ENCODE measurements around the gene NMT2. TPM values are rescaled to one million over a fixed set of nuclear protein-coding genes. Genes with fewer than 3 reads are reported as not detected.
A peak's percentile ranks its signal among the peaks of the same experiment; 100 is the strongest.
"Not testable (repeated sequence)": the region's sequence is repeated elsewhere in the genome, so short reads cannot be mapped to it uniquely, and the experiment has no call there.

NMT2 gene
- total RNA-seq (2014; rRNA removed) = 44.8 and 50.3 TPM in 2 replicates
- polyA plus RNA-seq (2012) = 31.1 TPM

DNA sequence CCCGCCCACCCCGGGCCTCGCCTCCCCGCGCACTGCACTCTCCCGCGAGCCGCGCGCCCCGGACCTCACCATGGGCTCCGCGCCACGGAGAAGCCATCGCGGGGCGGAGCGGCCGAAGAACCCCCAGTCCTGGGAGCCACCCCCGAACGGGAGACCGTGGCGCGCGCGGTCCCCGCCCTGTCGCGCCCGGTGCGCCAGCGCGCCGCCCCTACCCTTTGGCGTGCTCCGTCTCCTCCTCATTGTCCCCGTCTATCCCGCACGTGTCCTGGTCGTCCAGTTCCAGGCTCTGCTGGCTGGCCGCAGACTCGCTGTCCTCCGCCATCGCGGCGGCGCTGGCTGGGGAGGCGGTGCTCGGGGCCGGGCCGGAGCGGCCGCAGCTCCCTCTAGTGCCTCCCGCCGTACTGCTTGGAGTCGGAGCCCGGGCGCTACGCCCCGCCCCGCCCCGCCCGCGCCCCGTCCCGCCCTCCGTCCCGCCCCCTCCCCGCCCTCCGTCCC lies at the start of gene NMT2:
Gene NMT2 (minus strand): TSS at position 403 of the 495 bp plus-strand sequence. CDS start 81 bp downstream, at position 322.
- DNase-seq (ENCODE audit: low read depth) = peak; percentile 79

DNA sequence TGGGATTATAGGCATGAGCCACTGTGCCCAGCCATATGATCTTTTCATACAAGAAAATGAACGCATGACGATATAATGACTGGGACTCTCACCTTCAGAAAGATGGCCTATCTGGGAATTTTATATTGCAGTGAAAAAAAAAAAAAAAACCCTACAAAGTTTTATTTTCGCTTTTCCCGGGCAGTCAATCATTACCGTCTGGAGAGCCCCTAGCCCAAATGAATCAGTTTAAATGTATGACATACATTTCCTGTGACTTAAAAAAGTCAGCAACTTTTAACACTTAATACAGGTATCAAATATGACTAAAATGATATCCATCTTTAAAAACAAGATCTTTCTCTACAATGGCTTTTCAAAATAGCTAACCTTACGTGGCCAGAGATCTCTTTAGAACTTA lies 48.2 kb upstream of the NMT2 start:
- no peak for DNase-seq (ENCODE audit: low read depth)

DNA sequence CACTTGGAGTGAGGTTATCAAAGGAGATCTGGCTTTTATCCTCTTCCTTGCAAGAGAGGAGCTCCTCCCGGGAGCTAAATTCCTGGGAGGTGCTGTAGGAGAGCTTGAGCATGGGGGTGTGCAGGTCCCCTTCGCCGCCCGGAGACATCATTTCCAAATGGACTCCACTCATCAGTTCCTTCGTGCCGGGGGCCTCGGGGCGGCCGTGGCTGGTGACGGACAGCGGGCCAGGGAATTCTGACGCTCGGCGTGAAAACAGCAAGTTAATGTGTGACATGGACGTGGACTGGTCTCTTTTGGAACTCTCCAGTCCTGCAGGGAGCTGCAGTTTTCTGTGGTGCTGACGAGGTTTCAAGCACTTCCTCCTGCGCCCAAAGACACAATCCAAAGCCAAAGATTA lies 45.7 kb upstream of the NMT2 start:
- no peak for DNase-seq (ENCODE audit: low read depth)

GRCh38 chr10:15213461-15213861 lies 45.0 kb upstream of the NMT2 start:
- no peak for DNase-seq (ENCODE audit: low read depth)

DNA sequence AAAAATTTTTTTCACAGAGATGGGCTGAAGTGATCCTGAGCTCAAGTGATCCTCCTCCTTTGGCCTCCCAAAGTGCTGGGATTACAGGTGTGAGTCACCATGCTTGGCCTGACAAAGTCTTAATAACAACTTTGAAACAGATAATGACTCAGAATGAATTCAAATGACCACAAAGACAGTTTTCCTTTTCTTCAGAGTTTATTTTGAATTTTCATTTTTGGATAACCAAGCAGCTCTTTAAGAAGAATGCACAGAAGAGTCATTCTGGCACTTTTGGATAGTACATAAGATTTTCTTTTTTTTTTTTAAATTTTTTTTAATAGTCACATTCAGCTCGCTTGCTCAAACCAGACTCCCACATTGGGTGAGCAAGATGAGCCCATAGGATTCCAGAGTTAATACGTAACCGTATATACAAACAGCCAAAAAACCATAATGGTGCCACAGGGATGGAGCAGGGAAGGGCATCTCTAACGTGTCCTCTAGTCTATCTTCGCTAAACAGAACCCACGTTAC lies 43.0 kb upstream of the NMT2 start:
- peak; percentile 84 for DNase-seq (ENCODE audit: low read depth)

- DNase-seq (ENCODE audit: low read depth) = no peak
These were observed 42.0 kb upstream of the NMT2 start for GRCh38 chr10:15210521-15210920.

DNA sequence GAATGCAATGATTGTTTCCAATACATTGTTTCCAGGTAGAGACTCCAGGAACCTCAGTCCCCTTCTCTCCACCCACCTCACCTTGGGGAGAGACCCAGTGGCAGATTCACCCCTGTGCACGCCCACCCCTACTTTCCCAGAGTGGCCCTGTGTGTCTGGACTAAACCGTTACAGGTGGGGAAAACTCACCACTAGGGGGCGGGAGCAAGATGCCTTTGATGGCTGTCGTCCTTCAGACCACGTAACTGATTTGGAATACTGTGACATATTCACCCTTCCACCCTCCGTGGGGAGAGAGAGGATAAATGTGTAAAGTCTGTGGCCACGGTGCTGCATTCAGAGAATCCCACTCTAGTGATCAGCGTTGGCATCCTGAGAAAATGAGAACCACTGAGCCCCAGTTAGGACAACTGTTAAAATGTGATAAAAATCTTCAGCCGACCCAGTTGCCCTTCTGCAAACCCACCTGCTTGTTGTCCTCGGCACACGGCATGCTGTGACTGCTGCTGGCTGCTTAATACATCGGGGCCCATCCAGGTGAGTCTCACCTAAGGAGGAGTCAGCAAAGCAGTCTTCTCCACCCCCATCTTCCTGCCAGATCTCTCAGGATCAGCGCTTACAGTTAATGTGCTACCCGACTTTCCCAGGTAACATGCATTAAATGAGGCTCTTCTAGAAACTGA lies 41.5 kb upstream of the NMT2 start:
- peak; percentile 70 for DNase-seq (ENCODE audit: low read depth)

DNA sequence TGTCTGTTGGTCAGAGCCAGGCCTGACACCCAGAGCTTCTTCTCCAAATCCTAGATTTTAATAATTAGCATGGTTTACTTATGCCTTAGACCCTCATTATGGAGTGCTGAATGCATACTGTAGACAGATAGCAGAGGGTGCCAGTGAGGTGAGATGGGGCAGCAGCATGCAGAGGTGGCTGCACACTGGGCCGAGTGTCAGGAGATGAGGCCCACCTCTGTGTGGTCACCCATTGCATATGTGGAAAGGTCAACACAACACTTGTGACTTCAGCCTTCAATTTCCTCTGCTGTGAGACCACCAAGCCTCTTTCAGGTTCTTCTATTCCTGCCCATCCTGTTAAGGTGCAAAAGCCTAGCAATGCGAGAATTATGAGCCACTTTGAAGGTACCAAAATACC lies 39.7 kb upstream of the NMT2 start:
- no peak for DNase-seq (ENCODE audit: low read depth)

DNA sequence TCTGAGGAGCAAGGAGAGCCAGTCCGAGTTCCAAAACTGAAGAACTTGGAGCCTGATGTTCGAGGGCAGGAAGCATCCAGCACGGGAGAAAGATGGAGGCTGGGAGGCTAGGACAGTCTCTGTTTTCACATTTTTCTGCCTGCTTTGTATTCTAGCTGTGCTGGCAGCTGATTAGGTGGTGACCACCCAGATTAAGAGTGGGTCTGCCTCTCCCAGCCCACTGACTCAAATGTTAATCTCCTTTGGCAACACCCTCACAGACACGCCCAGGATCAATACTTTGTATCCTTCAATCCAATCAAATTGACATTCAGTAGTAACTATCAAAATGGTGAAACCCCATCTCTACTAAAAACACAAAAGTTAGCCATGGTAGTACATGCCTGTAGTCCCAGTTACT lies 38.9 kb upstream of the NMT2 start:
- not testable (repeated sequence) for DNase-seq (ENCODE audit: low read depth)

DNA sequence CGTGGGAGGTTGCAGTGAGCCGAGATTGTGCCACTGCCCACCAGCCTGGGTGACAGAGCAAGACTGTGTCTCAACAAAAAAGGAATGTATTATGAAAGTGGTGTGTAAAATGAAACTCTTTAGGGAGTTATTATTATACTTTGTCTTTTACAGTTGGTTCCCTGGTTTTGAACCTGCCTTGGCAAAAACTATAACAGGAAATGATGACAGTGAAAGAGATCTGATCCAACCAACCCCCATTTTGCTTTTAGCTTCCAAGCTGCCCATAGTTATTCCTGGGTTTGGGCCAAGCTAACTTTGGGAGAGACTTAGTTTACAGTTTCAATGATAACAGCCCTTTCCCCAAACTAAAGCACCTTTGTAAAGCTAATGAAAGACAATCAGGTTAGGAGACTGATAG lies 34.1 kb upstream of the NMT2 start:
- no peak for DNase-seq (ENCODE audit: low read depth)

DNA sequence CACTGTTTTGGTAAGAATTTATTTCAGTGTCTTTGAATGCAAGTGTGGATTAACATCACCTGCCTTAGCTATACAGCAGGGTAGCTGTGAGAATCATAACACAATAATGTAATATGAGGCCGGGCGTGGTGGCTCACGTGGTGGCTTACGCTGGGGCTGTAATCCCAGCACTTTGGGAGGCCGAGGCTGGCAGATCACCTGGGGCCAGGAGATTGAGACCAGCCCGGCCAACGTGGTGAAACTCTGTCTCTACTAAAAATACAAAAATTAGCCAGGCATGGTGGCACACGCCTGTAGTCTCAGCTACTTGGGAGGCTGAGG lies 33.8 kb upstream of the NMT2 start:
- DNase-seq (ENCODE audit: low read depth) = not testable (repeated sequence)

- DNase-seq (ENCODE audit: low read depth) = peak; percentile 77
These were observed 33.3 kb upstream of the NMT2 start for GRCh38 chr10:15201589-15202300.

DNA sequence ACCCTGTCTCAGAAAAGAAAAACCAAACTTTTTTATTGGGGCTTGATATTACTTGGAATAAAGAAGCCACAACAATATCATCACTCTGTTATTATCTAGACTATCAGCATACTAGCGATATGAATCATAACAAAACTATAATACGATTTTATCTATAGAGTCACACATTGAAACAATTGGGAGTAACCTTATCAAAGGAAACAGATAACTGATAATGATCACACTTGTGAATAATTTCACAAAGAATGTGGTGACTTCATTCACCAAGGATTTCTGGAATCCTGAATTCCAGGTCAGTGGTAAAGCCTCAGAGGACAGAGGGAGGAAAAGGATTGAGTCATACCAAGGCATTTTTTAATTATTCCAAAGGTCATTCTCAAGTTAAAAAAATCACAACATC lies 32.1 kb upstream of the NMT2 start:
- DNase-seq (ENCODE audit: low read depth) = peak; percentile 92

DNA sequence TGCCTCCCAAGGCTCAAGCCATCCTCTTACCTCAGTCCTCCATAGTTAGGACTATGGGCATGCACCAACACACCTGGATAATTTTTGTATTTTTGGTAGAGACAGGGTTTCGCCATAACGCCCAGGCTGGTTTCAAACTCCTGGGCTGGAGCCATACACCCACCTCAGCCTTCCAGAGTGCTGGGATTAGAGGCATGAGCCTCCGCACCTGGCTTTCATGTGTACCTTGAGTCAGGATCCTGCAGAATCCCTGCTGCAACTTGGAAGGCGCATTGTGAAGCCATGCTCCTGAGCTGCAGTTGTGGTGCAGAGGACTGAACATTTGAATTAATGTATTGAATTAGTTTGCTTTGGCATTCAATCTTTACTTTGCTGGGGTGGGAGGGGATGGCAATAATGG lies 29.4 kb upstream of the NMT2 start:
- no peak for DNase-seq (ENCODE audit: low read depth)

- peak; percentile 63 for DNase-seq (ENCODE audit: low read depth)
These were observed 28.8 kb upstream of the NMT2 start for GRCh38 chr10:15197276-15197675.

GRCh38 chr10:15196021-15196834 lies 27.7 kb upstream of the NMT2 start:
- no peak for DNase-seq (ENCODE audit: low read depth)

DNA sequence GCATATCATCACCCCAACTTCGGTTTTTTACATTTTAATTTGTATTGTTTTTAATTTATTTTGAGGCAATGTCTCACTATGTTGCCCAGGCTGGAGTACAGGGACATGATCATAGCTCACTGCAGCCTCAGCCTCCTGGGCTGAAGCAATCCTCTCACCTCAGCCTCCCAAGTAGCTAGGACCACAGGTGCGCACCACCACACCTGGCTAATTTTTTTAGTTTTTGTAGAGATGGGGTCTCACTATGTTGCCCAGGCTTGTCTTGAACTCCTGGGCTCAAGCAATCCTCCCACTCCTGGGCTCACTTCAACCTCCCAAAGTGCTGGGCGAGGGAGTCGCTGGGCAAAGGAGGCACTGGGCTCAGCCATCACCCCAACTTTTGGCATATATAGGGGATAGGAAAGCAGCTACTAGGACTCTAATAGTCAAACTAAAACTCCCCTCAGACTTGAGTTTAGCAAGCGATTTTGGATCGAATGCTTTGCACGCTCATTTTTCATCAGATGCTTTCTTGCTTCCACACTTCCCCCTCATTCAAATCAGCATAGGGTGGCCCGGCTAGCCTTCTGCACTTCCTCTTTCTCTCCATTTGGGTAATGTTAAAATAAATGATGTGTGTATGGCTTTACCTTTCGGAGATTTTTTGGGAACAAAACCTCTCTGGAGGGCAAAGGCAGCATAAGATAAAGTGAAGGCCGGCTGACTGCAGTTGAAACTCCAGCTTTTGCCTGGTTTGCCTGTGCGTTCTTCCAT lies 20.8 kb upstream of the NMT2 start:
- no peak for DNase-seq (ENCODE audit: low read depth)

DNA sequence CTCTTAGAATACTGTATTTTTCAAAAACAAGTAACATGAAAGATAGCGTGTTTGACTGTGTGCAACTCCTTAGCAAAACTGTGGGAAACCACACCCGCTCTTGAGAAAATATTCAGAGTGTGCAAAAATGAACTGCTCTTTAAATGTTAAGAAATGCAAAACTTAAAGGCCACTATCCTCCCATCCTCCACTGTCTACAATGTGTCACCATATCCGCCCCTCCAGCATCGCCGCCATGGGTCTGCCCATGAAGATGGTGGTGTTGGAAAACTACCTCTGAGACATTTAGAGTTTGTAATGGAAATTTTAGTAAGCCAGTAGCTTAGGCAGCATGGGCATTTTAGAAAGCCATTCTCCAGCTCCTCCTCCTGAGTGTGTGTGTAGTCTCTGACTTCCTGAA lies 20.1 kb upstream of the NMT2 start:
- no peak for DNase-seq (ENCODE audit: low read depth)

DNA sequence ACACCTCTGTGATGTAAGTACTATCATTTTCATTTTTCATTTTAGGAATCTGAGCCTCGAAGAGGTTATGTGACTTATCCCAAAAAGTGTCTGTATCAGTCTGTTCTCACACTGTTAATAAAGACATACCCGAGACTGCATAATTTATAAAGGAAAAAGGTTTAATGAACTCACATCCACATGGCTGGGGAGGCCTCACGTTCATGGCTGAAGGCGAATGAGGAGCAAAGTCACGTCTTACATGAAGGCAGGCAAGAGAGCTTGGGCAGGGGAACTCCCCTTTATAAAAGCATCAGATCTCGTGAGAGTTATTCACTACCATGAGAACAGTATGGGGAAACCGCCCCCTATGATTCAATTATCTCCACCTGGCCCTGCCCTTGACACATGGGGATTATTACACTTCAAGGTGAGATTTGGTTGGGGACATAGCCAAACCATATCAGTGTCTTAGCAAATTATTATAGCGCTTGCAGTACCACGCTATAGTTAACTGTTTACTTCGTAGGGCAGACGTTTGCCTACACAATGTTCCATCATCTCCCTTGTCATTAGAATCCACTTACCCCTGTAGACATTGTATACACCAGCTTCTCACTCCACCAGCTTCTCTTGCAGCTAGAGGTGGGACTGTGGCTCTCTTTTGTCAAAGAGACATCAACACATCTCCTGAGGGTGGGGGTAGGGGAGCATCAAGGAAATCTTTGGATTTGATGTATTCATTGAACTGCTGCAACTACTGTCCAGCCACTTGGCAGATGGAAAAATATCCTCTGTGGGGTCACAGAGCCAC lies 15.4 kb upstream of the NMT2 start:
- no peak for DNase-seq (ENCODE audit: low read depth)

GRCh38 chr10:15182540-15183207 lies 14.2 kb upstream of the NMT2 start:
- DNase-seq (ENCODE audit: low read depth) = no peak

Data from LHCN-M2 (cell line).